Transverse colon (tissue), 4 donors: ENCODE measurements around the gene ACSF3. TPM values are rescaled to one million over a fixed set of nuclear protein-coding genes. Genes with fewer than 3 reads are reported as not detected.

Source experiments
- DNase-seq: peaks from one replicate; pipeline ENCODE4 v3.0.0-alpha.2; 2019
- H3K27ac ChIP-seq, 4 donors: fragments of 200-600 bp; sonication (generic); 2 replicates each; pipeline ENCODE4 v1.5.1; 2016 to 2018; ENCODE audit warnings: inconsistent platforms in 4 of 4
- H3K27me3 ChIP-seq: fragments of 200-600 bp; sonication (generic); 2 replicates; pipeline ENCODE4 v1.5.1; 2017; ENCODE audit warnings: inconsistent platforms
- H3K36me3 ChIP-seq, 4 donors: fragments of 200-600 bp; sonication (generic); 2 replicates each; pipeline ENCODE4 v1.5.1; 2017 to 2019; ENCODE audit warnings: inconsistent platforms in 4 of 4
- H3K4me1 ChIP-seq, 4 donors: fragments of 200-600 bp; sonication (generic); 2 replicates each; pipeline ENCODE4 v1.5.1; 2017 to 2020; ENCODE audit warnings: inconsistent platforms in 4 of 4
- H3K4me3 ChIP-seq, 4 donors: fragments of 200-600 bp; sonication (generic); 1 replicate in 1 of 4; 2 replicates in 3 of 4; pipeline versions ENCODE4 v1.5.1 to v1.6.1; 2017 to 2019; ENCODE audit warnings: inconsistent platforms in 4 of 4
- H3K9me3 ChIP-seq, 2 donors: fragments of 200-600 bp; sonication (generic); 2 replicates each; pipeline ENCODE4 v1.5.1; 2017 to 2019; ENCODE audit warnings: inconsistent platforms in 2 of 2
- CTCF ChIP-seq, 5 experiments: fragments of 200-600 bp in 3 of 5; fragments of 450-650 bp in 2 of 5; sonication (generic) in 3 of 5; IDR thresholded peaks; 1 replicate in 2 of 5; 2 replicates in 3 of 5; pipeline ENCODE4 v1.5.1; 2016 to 2017; ENCODE audit warnings: antibody characterized with exemption in 5 of 5, inconsistent platforms in 3 of 5, mild to moderate bottlenecking in 2 of 5, moderate library complexity in 1 of 5
- EP300 ChIP-seq: sonication (generic); formaldehyde crosslinking; IDR thresholded peaks from one replicate; pipeline ENCODE4 v1.6.1; 2017; ENCODE audit warnings: antibody characterized with exemption, low read depth
- POLR2A ChIP-seq: fragments of 450-650 bp; IDR thresholded peaks from one replicate; pipeline ENCODE4 v1.6.1; 2016; ENCODE audit warnings: antibody characterized with exemption, mild to moderate bottlenecking, moderate library complexity
- POLR2AphosphoS5 ChIP-seq, 3 donors: sonication (generic); formaldehyde crosslinking; IDR thresholded peaks; one replicate each; pipeline ENCODE4 v1.6.1; 2016; ENCODE audit warnings: antibody characterized with exemption in 3 of 3
- WGBS, 2 donors: methylation state at CpG; one replicate each; pipeline ENCODE4 v1.1.5; 2018; ENCODE audit warnings: low coverage in 1 of 2; 5-methylcytosine and 5-hydroxymethylcytosine counted together
- in situ Hi-C, 4 donors: fragments of 200-750 bp; cut with MboI; loops; one replicate each; pipeline versions ENCODE4 v1.15.0 to v1.15.1; 2017; ENCODE audit warnings: low sequenced_read_pairs in 3 of 4, low pct_ligation_motif_present in 1 of 4, low pct_unique_long_range_greater_than_20kb in 1 of 4
- intact Hi-C: fragments of 100-400 bp; cut with DNase I; formaldehyde crosslinking; loops from one replicate; pipeline ENCODE4 v1.15.1; 2023; ENCODE audit warnings: low total_unique reads
- total RNA-seq, 4 donors: library from RNA; depleted of rRNA; stranded (reverse); fragments of >200 nt; gene quantifications; one replicate each; pipeline ENCODE4 v1.1.0, GENCODE V29; 2016

The ACSF3 gene
- total RNA-seq, 4 donors from 2014 or later = 54.5 to 120 (median 75.8) TPM

GRCh38 chr16:89046491-89046890 lies 47.2 kb upstream of the ACSF3 start:
- Histone ChIP-seq H3K36me3 (no peaks in the 10 kb centered on the region), H3K4me3 (no peak overlapping the region), H3K27me3 (peaks cover 60% of the 10 kb centered on the region), H3K9me3 (no peaks in the 10 kb centered on the region), H3K27ac (no peak overlapping the region), H3K4me1 (peaks cover 0 to 1% (median under 1%) of the 10 kb centered on the region in 4 donors)
- in situ Hi-C loops = no loop called here
- intact Hi-C loops = no loop called here
- TF ChIP-seq POLR2AphosphoS5 (IDR thresholded peaks at IDR 0.05) = no peak
- no peak for TF ChIP-seq EP300
- TF ChIP-seq POLR2A = no peak
- TF ChIP-seq CTCF (IDR thresholded peaks at IDR 0.05) = no peak
- no peak for DNase-seq
- 79% methylated on average over 4 of the region's 4 CpGs; no CpG with 5 or more reads in 1 of the 2 donors for WGBS, 2 donors

DNA sequence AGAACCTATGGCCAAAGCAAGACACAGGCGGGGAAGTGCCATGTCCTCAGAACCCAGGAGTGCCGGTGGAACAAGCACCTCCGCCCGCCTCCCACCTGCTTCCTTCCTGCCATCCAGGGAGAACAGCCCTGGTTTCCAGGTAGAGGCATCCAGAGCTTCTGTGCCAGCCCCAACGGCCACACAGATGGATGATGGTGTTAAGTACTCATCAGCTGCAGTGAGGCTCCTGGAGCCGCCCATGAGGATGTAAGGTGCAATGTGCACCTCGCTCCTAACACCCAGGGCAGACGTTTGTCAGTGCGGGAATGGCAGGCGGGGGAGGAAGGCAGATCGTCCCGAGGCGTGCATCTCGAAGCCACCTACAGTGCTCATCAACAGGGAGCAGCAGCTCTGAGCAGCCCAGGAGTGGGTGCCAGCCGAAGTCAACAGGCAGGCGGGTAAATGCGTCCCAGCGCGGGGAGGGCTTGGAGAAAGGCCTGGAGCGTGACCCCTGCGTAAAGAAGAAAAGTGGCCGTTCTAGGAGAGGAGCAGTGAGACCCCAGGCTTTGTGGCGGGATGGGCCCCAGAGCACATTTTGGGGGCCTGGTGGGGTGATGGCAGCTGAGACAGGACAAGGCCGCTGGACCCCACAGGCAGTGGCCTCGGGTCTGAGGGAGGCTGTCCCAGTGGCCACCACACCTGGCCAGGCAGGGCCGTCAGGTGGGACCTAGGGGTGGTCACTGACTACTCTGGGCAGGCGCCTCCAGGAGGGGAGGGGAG lies 46.1 kb upstream of the ACSF3 start:
- no peak for TF ChIP-seq POLR2AphosphoS5 (IDR thresholded peaks at IDR 0.05)
- no peak for TF ChIP-seq EP300
- no peak for TF ChIP-seq POLR2A
- no peak for TF ChIP-seq CTCF (IDR thresholded peaks at IDR 0.05)
- Histone ChIP-seq H3K27me3 (peaks cover 58% of the 10 kb centered on the region), H3K4me1 (peaks cover 0 to 8% (median 6%) of the 10 kb centered on the region in 4 donors), H3K36me3 (no peaks in the 10 kb centered on the region), H3K9me3 (no peaks in the 10 kb centered on the region), H3K4me3 (no peak overlapping the region), H3K27ac (no peak overlapping the region)
- DNase-seq = no peak
- intact Hi-C loops = no loop called here
- 57 to 63% methylated on average over 6 to 26 of the region's 27 CpGs for WGBS, 2 donors
- in situ Hi-C loops = no loop called here

GRCh38 chr16:89048090-89048725 lies 45.4 kb upstream of the ACSF3 start:
- 36% methylated on average over 36 of the region's 38 CpGs; no CpG with 5 or more reads in 1 of the 2 donors for WGBS, 2 donors
- DNase-seq = no peak

More at GRCh38 chr16:89048090-89048725, 45.4 kb upstream of the ACSF3 start:
- in situ Hi-C loops (no loop called here), intact Hi-C loops (no loop called here)
- Histone ChIP-seq H3K4me3 (no peak overlapping the region), H3K36me3 (no peaks in the 10 kb centered on the region), H3K9me3 (no peaks in the 10 kb centered on the region), H3K27me3 (peaks cover 58% of the 10 kb centered on the region), H3K27ac (no peak overlapping the region), H3K4me1 (peaks cover 0 to 9% (median 7%) of the 10 kb centered on the region in 4 donors)
- TF ChIP-seq EP300 (no peak), POLR2AphosphoS5 (IDR thresholded peaks at IDR 0.05) (no peak), CTCF (IDR thresholded peaks at IDR 0.05) (no peak), POLR2A (no peak)
